ENCODE measurements around the gene NAB2. TPM values are rescaled to one million over a fixed set of nuclear protein-coding genes. Genes with fewer than 3 reads are reported as not detected.

NAB2 gene
- total and polyA plus RNA-seq, 10 donors, result 9.0 to 25.0 (median 17.4) TPM

DNA sequence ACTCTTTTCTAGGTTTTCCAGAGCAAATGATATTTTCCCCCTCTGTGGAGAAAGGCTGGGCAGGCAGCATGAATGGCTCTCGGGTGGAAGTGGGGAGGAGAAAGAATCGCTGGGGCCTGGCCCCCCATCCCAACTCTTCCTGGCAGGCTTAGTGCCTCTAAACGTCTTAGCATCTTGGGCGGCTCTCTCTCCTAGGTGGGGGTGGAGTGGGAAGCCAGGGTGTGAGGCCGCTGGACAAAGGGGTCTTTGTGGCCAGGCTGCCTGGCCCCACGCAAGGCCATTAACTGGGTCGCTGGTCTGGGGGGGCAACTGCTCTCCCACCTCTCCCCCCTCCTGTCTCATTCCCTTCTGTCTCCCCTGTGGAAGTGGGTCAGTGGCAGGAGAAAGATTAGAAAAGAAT, 53.8 kb downstream of the NAB2 start:
- no peak for TF ChIP-seq POLR2AphosphoS5 (IDR thresholded peaks at IDR 0.05)
- no peak for TF ChIP-seq POLR2A (IDR thresholded peaks at IDR 0.05)
- TF ChIP-seq, protein P1, sequence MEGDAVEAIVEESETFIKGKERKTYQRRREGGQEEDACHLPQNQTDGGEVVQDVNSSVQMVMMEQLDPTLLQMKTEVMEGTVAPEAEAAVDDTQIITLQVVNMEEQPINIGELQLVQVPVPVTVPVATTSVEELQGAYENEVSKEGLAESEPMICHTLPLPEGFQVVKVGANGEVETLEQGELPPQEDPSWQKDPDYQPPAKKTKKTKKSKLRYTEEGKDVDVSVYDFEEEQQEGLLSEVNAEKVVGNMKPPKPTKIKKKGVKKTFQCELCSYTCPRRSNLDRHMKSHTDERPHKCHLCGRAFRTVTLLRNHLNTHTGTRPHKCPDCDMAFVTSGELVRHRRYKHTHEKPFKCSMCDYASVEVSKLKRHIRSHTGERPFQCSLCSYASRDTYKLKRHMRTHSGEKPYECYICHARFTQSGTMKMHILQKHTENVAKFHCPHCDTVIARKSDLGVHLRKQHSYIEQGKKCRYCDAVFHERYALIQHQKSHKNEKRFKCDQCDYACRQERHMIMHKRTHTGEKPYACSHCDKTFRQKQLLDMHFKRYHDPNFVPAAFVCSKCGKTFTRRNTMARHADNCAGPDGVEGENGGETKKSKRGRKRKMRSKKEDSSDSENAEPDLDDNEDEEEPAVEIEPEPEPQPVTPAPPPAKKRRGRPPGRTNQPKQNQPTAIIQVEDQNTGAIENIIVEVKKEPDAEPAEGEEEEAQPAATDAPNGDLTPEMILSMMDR (IDR thresholded peaks at IDR 0.05 in 8 of 11, conservative IDR thresholded peaks at IDR 0.05 in 3 of 11), result no peak
- intact Hi-C loops (cut with DNase I; ENCODE audit: low total_unique reads), result no loop called here
- no peaks in the 10 kb centered on the region for H3K27me3 ChIP-seq (replicated peaks in 1 of 7)
- H3K9me3 ChIP-seq, result no peaks in the 10 kb centered on the region
- WGBS, 5 donors, result 75 to 87% (median 84%) methylated on average over 2 to 7 of the region's 7 CpGs
- DNase-seq, result no peak
- H3K27ac ChIP-seq, result peak overlapping the region in 1 of 8 donors; percentile 5
- H3K4me1 ChIP-seq, result peaks cover 8 to 66% (median 42%) of the 10 kb centered on the region in 6 donors
- H3K36me3 ChIP-seq, result peaks cover 0 to 79% (median 0%) of the 10 kb centered on the region in 6 donors
- H3K4me3 ChIP-seq, result no peak overlapping the region

DNA sequence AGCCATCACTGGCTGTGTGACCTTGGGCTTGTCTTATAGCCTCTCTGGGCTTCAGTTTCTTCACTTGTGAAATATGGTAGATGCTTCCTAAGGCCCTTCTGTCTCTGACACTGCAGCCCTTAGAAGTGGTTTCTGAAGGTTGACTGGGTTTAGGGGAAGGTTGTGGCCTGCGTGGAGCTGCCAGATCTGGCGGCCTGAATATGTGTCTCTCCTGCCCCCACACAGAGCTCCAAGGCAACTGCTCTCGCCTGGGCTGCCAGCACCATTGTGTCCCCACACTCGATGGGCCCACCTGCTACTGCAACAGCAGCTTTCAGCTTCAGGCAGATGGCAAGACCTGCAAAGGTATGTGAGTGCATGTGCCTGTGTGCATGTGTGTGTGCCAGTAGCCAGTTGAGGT, 54.5 kb downstream of the NAB2 start:
- Histone ChIP-seq H3K4me3 (no peak overlapping the region), H3K4me1 (peaks cover 4 to 66% (median 44%) of the 10 kb centered on the region in 6 donors), H3K9me3 (no peaks in the 10 kb centered on the region), H3K36me3 (peaks cover 0 to 80% (median 0%) of the 10 kb centered on the region in 6 donors), H3K27ac (no peak overlapping the region), H3K27me3 (replicated peaks in 1 of 7) (no peaks in the 10 kb centered on the region)
- intact Hi-C loops (cut with DNase I; ENCODE audit: low total_unique reads), result no loop called here
- no peak for DNase-seq
- TF ChIP-seq POLR2AphosphoS5 (IDR thresholded peaks at IDR 0.05), result no peak
- 51 to 81% (median 66%) methylated on average over 4 of the region's 4 CpGs for WGBS, 5 donors

Other genes starting within 250 kb of the NAB2 start
- gene SDR9C7, start 154.7 kb upstream of the NAB2 start, total RNA-seq, result under 1 TPM in 1 of 7 donors, not detected in 6; 0.51 TPM
- under 1 TPM in 2 of 3 donors, not detected in 1; 0.03 to 0.04 TPM for gene SDR9C7, start 154.7 kb upstream of the NAB2 start, polyA plus RNA-seq
- 1 to 10 TPM in 6 of 7 donors, under 1 TPM in 1; 0.94 to 3.9 (median 2.6) TPM for gene RDH16, start 131.5 kb upstream of the NAB2 start, total RNA-seq
- 1 to 10 TPM in 2 of 3 donors, under 1 TPM in 1; 0.86 to 3.0 (median 2.3) TPM for gene RDH16, start 131.5 kb upstream of the NAB2 start, polyA plus RNA-seq
- gene ZBTB39, start 82.6 kb upstream of the NAB2 start, total RNA-seq, result 10 to 100 TPM in 6 of 7 donors, 1 to 10 TPM in 1; 8.7 to 15.7 (median 11.9) TPM
- 1 to 10 TPM; 1.7 to 3.3 (median 2.0) TPM for gene ZBTB39, start 82.6 kb upstream of the NAB2 start, polyA plus RNA-seq
- not detected for gene TAC3, start 72.6 kb upstream of the NAB2 start, total RNA-seq
- under 1 TPM in 2 of 3 donors, not detected in 1; 0.11 to 0.20 TPM for gene TAC3, start 72.6 kb upstream of the NAB2 start, polyA plus RNA-seq
- gene MYO1A, start 39.0 kb upstream of the NAB2 start, total RNA-seq, result 1 to 10 TPM in 1 of 7 donors, under 1 TPM in 5, not detected in 1; 0.14 to 1.4 (median 0.48) TPM
- gene MYO1A, start 39.0 kb upstream of the NAB2 start, polyA plus RNA-seq, result under 1 TPM; 0.12 to 0.22 (median 0.20) TPM
- 10 to 100 TPM; 13.3 to 17.1 (median 15.3) TPM for gene NEMP1, start 10.3 kb upstream of the NAB2 start, total RNA-seq
- gene NEMP1, start 10.3 kb upstream of the NAB2 start, polyA plus RNA-seq, result 1 to 10 TPM; 4.5 to 5.1 (median 4.7) TPM
- 100 to 1,000 TPM; 196 to 336 (median 280) TPM for gene STAT6, start 22.2 kb downstream of the NAB2 start, total RNA-seq
- gene STAT6, start 22.2 kb downstream of the NAB2 start, polyA plus RNA-seq, result 100 to 1,000 TPM; 140 to 312 (median 241) TPM
- 100 to 1,000 TPM; 103 to 216 (median 181) TPM for gene LRP1, start 39.4 kb downstream of the NAB2 start, total RNA-seq
- 10 to 100 TPM in 2 of 3 donors, 1 to 10 TPM in 1; 8.9 to 24.0 (median 13.0) TPM for gene LRP1, start 39.4 kb downstream of the NAB2 start, polyA plus RNA-seq
- not detected for gene LRP1-AS, start 58.5 kb downstream of the NAB2 start, total RNA-seq
- not detected for gene LRP1-AS, start 58.5 kb downstream of the NAB2 start, polyA plus RNA-seq
- gene NXPH4, start 127.7 kb downstream of the NAB2 start, total RNA-seq, result under 1 TPM in 3 of 7 donors, not detected in 4; 0.28 to 0.60 (median 0.54) TPM
- gene NXPH4, start 127.7 kb downstream of the NAB2 start, polyA plus RNA-seq, result under 1 TPM; 0.11 to 0.19 (median 0.15) TPM
- 10 to 100 TPM; 52.2 to 86.6 (median 63.8) TPM for gene SHMT2, start 140.6 kb downstream of the NAB2 start, total RNA-seq
- gene SHMT2, start 140.6 kb downstream of the NAB2 start, polyA plus RNA-seq, result 10 to 100 TPM; 47.3 to 72.7 (median 57.8) TPM
- 1 to 10 TPM; 3.4 to 9.8 (median 5.6) TPM for gene STAC3, start 162.1 kb downstream of the NAB2 start, total RNA-seq
- 10 to 100 TPM; 10.1 to 16.4 (median 10.4) TPM for gene STAC3, start 162.1 kb downstream of the NAB2 start, polyA plus RNA-seq

Measured in spleen (tissue), 11 donors.